ENCODE results near the gene RFTN1. TPM values are rescaled to one million over a fixed set of nuclear protein-coding genes. Genes with fewer than 3 reads are reported as not detected.

RFTN1 gene
- total and polyA plus RNA-seq, 4 donors = 33.8 to 82.5 (median 53.4) TPM

DNA sequence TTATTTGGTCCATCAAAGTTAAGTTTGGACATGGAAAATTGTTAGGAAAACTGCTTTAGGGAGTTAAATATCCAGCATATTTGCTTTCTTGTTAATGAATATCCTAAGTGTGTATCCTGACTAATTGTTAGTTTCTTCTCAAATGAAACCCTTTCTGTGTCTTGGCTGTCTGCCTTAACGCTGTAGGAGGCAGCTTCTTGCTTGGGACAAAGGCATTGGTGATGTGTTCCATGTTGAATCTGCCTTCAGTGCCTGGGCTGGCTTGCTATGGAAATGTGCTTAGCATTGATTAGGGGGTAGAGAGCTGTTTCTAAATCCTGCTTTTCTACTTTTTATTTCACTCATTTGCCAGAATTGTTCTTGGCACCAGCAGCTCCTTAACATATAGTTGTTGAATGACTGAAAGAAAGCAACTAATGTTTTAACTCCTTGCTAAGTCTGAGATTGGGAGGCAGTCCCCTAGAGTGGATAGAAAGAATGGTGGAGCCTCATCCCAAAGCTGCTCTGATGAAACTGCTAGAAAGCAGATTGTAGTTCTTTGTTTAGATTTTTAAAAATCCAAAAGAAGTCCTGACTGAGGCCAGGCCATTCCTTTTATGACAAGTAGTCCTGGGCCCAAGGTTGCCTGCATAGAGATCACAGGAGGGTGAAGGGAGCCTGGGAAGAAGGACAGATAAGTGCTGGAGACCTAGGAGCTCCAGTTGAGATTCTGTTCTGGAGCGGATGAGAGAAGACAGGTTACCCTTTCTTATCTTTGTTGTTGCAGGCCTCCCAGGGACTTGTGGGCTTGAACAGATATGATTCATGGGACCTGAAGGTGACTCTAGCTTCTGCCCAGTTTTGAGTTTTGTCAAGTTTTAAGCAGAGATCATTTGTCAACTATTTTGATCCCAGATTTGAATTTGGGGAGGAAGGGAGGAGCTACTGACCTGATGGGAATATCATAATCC is 209.2 kb downstream of the RFTN1 start:
- H3K36me3 ChIP-seq (ENCODE audit: control insufficient read depth in 4 of 4, insufficient read depth in 4 of 4, low read length in 4 of 4) = peaks cover 0 to 8% (median 4%) of the 10 kb centered on the region in 4 donors
- WGBS, 2 donors = 81 to 95% methylated on average over 2 of the region's 2 CpGs
- DNase-seq = no peak

GRCh38 chr3:16303037-16303575 is 210.4 kb downstream of the RFTN1 start:
- Histone ChIP-seq H3K36me3 (ENCODE audit: control insufficient read depth in 4 of 4, insufficient read depth in 4 of 4, low read length in 4 of 4) (peaks cover 0 to 10% (median 4%) of the 10 kb centered on the region in 4 donors), H3K4me1 (ENCODE audit: control insufficient read depth in 5 of 5, insufficient read depth in 5 of 5, low read length in 5 of 5) (peaks cover 3 to 23% (median 9%) of the 10 kb centered on the region in 5 donors), H3K9me3 (ENCODE audit: control insufficient read depth in 4 of 4, insufficient read depth in 3 of 4, low read length in 3 of 4) (no peaks in the 10 kb centered on the region), H3K9ac (ENCODE audit: insufficient read depth in 1 of 2, low read length in 2 of 2) (no peak overlapping the region), H3K27me3 (ENCODE audit: control insufficient read depth in 3 of 3, insufficient read depth in 3 of 3, low read length in 2 of 3) (no peaks in the 10 kb centered on the region), H3K4me3 (no peak overlapping the region), H3K27ac (ENCODE audit: low read depth in 1 of 2, low read length in 1 of 2) (no peak overlapping the region)
- no peak for ATAC-seq (ENCODE audit: insufficient read depth, low FRiP score)
- DNase-seq = peak in 1 of 3 donors; percentile 29
- WGBS, 2 donors = 52 to 53% methylated on average over 2 of the region's 2 CpGs
- TF ChIP-seq CTCF (IDR thresholded peaks at IDR 0.05; ENCODE audit: control extremely low read depth, extremely low read depth) = no peak

More for the DNA sequence above, 209.2 kb downstream of the RFTN1 start:
- H3K9ac ChIP-seq (ENCODE audit: insufficient read depth in 1 of 2, low read length in 2 of 2) = no peak overlapping the region
- no peaks in the 10 kb centered on the region for H3K9me3 ChIP-seq (ENCODE audit: control insufficient read depth in 4 of 4, insufficient read depth in 3 of 4, low read length in 3 of 4)
- no peak overlapping the region for H3K4me3 ChIP-seq
- TF ChIP-seq CTCF (IDR thresholded peaks at IDR 0.05; ENCODE audit: control extremely low read depth, extremely low read depth) = no peak
- H3K27me3 ChIP-seq (ENCODE audit: control insufficient read depth in 3 of 3, insufficient read depth in 3 of 3, low read length in 2 of 3) = no peaks in the 10 kb centered on the region
- peaks cover 3 to 23% (median 9%) of the 10 kb centered on the region in 5 donors for H3K4me1 ChIP-seq (ENCODE audit: control insufficient read depth in 5 of 5, insufficient read depth in 5 of 5, low read length in 5 of 5)
- no peak for ATAC-seq (ENCODE audit: insufficient read depth, low FRiP score)
- H3K27ac ChIP-seq (ENCODE audit: low read depth in 1 of 2, low read length in 1 of 2) = no peak overlapping the region

DNA sequence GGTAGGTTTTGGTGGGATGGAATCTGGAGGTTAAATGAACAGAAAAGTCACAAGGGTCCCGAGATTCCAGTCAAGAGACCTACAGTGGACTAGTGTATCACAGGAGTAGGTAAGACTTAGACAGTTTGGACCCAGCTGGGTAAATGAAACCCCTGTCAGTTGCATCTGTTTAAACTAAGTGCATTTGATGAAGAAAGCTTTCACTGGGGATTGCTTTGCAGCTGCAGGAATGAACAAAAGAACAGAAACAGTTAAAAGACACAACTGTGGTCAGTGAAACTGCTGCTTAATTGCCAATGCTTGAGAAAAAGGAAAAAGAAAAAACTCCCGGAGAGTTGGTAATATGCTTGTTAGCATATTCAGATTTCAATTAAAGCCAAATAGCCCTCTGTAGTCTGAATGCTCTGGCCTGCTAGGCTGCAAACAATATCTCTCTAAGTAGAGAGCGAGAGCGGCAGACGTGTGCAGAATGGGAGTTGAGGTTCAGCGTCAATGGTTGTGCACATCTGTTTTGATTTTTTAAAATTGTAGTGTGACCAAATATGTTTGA is 211.3 kb downstream of the RFTN1 start:
- WGBS, 2 donors = 68 to 78% methylated on average over 6 of the region's 6 CpGs
- DNase-seq (no peak), ATAC-seq (ENCODE audit: insufficient read depth, low FRiP score) (no peak)
- H3K4me3 ChIP-seq = no peak overlapping the region
- H3K9me3 ChIP-seq (ENCODE audit: control insufficient read depth in 4 of 4, insufficient read depth in 3 of 4, low read length in 3 of 4) = no peaks in the 10 kb centered on the region
- no peaks in the 10 kb centered on the region for H3K27me3 ChIP-seq (ENCODE audit: control insufficient read depth in 3 of 3, insufficient read depth in 3 of 3, low read length in 2 of 3)
- H3K27ac ChIP-seq (ENCODE audit: low read depth in 1 of 2, low read length in 1 of 2) = peak overlapping the region in 1 of 2 donors; percentile 26
- H3K36me3 ChIP-seq (ENCODE audit: control insufficient read depth in 4 of 4, insufficient read depth in 4 of 4, low read length in 4 of 4) = peaks cover 0 to 10% (median 5%) of the 10 kb centered on the region in 4 donors
- TF ChIP-seq CTCF (IDR thresholded peaks at IDR 0.05; ENCODE audit: control extremely low read depth, extremely low read depth) = no peak
- peaks cover 3 to 23% (median 9%) of the 10 kb centered on the region in 5 donors for H3K4me1 ChIP-seq (ENCODE audit: control insufficient read depth in 5 of 5, insufficient read depth in 5 of 5, low read length in 5 of 5)
- no peak overlapping the region for H3K9ac ChIP-seq (ENCODE audit: insufficient read depth in 1 of 2, low read length in 2 of 2)
